Chondrocyte (in vitro differentiated cells): Measurements from ENCODE around the gene SCUBE1. TPM values are rescaled to one million over a fixed set of nuclear protein-coding genes. Genes with fewer than 3 reads are reported as not detected.

ENCODE experiments used
- DNase-seq: peaks from one replicate; pipeline ENCODE4 v3.0.0; 2021; ENCODE audit warnings: mixed read lengths, low spot score
- H3K27ac Mint-ChIP-seq: one replicate; pipeline ENCODE4 v1.8.0; 2021; ENCODE audit warnings: mild to moderate bottlenecking, moderate library complexity, mixed read lengths; ENCODE audit not compliant: unreplicated experiment
- H3K27me3 Mint-ChIP-seq: 2 replicates; pipeline ENCODE4 v1.8.0; 2021; ENCODE audit warnings: low read depth, mixed read lengths
- H3K36me3 Mint-ChIP-seq: 2 replicates; pipeline ENCODE4 v1.8.0; 2021; ENCODE audit warnings: low read depth, mixed read lengths
- H3K4me1 Mint-ChIP-seq: 2 replicates; pipeline ENCODE4 v1.8.0; 2021; ENCODE audit warnings: low read depth, mild to moderate bottlenecking, mixed read lengths
- H3K4me3 Mint-ChIP-seq: one replicate; pipeline ENCODE4 v1.8.0; 2021; ENCODE audit warnings: mild to moderate bottlenecking, moderate library complexity, mixed read lengths; ENCODE audit not compliant: unreplicated experiment
- H3K9me3 Mint-ChIP-seq: 2 replicates; pipeline ENCODE4 v1.8.0; 2021; ENCODE audit warnings: low read depth, mixed read lengths
- CTCF ChIP-seq: fragments of 200-600 bp; sonication (generic); IDR thresholded peaks from 2 replicates; pipeline ENCODE4 v1.5.0; 2021; ENCODE audit warnings: antibody characterized with exemption, mild to moderate bottlenecking, moderate library complexity
- total RNA-seq: library from RNA; stranded (reverse); gene quantifications from 3 replicates; pipeline ENCODE4 v1.2.1, GENCODE V29; 2021

The SCUBE1 gene
- total RNA-seq, 1 donor from 2014 or later, result 3.2 TPM

GRCh38 chr22:43205748-43206508 lies 137.2 kb downstream of the SCUBE1 start:
- Mint-ChIP-seq H3K27ac (no peak overlapping the region), H3K4me3 (no peak overlapping the region), H3K27me3 (no peaks in the 10 kb centered on the region), H3K36me3 (no peaks in the 10 kb centered on the region), H3K9me3 (no peaks in the 10 kb centered on the region), H3K4me1 (no peaks in the 10 kb centered on the region)
- peak; percentile 57 for DNase-seq
- TF ChIP-seq CTCF, result no peak

- Mint-ChIP-seq H3K9me3 (no peaks in the 10 kb centered on the region), H3K36me3 (no peaks in the 10 kb centered on the region), H3K27me3 (no peaks in the 10 kb centered on the region)
These were observed 137.9 kb downstream of the SCUBE1 start for GRCh38 chr22:43205261-43205691.

GRCh38 chr22:43203471-43203981 lies 139.6 kb downstream of the SCUBE1 start:
- Mint-ChIP-seq H3K27me3 (no peaks in the 10 kb centered on the region), H3K36me3 (no peaks in the 10 kb centered on the region), H3K4me3 (no peak overlapping the region), H3K4me1 (peaks cover 11% of the 10 kb centered on the region), H3K9me3 (peaks cover 3% of the 10 kb centered on the region), H3K27ac (no peak overlapping the region)
- no peak for TF ChIP-seq CTCF
- peak; percentile 78 for DNase-seq

More at GRCh38 chr22:43205261-43205691, 137.9 kb downstream of the SCUBE1 start:
- no peak for TF ChIP-seq CTCF
- peak; percentile 83 for DNase-seq
- Mint-ChIP-seq H3K27ac (no peak overlapping the region), H3K4me1 (no peaks in the 10 kb centered on the region), H3K4me3 (no peak overlapping the region)

- H3K27ac Mint-ChIP-seq, result no peak overlapping the region
- no peaks in the 10 kb centered on the region for H3K36me3 Mint-ChIP-seq
- H3K4me1 Mint-ChIP-seq, result peaks cover 14% of the 10 kb centered on the region
- H3K9me3 Mint-ChIP-seq, result peaks cover 3% of the 10 kb centered on the region
- TF ChIP-seq CTCF, result no peak
- no peak overlapping the region for H3K4me3 Mint-ChIP-seq
- H3K27me3 Mint-ChIP-seq, result no peaks in the 10 kb centered on the region
- peak; percentile 50 for DNase-seq
These were observed 140.3 kb downstream of the SCUBE1 start for GRCh38 chr22:43202756-43203410.

GRCh38 chr22:43202326-43202725 lies 140.8 kb downstream of the SCUBE1 start:
- DNase-seq, result peak; percentile 55
- peaks cover 18% of the 10 kb centered on the region for H3K4me1 Mint-ChIP-seq
- peaks cover 3% of the 10 kb centered on the region for H3K9me3 Mint-ChIP-seq
- H3K36me3 Mint-ChIP-seq, result no peaks in the 10 kb centered on the region
- H3K27me3 Mint-ChIP-seq, result no peaks in the 10 kb centered on the region
- no peak overlapping the region for H3K4me3 Mint-ChIP-seq
- no peak for TF ChIP-seq CTCF
- H3K27ac Mint-ChIP-seq, result no peak overlapping the region
